Pulmonary artery endothelial cell (primary cell): ENCODE results near the gene TRAP1. TPM values are rescaled to one million over a fixed set of nuclear protein-coding genes. Genes with fewer than 3 reads are reported as not detected.

Experiments
- DNase-seq: peaks from one replicate; pipeline ENCODE4 v3.0.0-alpha.2; 2011; ENCODE audit warnings: low read depth, low spot score
- total RNA-seq: library from RNA; depleted of rRNA; stranded (reverse); fragments of >200 nt; gene quantifications from 2 replicates; pipeline ENCODE4 v1.2.3, GENCODE V29; 2014

The TRAP1 gene
- total RNA-seq, 1 donor from 2014 or later = 183 TPM

DNA sequence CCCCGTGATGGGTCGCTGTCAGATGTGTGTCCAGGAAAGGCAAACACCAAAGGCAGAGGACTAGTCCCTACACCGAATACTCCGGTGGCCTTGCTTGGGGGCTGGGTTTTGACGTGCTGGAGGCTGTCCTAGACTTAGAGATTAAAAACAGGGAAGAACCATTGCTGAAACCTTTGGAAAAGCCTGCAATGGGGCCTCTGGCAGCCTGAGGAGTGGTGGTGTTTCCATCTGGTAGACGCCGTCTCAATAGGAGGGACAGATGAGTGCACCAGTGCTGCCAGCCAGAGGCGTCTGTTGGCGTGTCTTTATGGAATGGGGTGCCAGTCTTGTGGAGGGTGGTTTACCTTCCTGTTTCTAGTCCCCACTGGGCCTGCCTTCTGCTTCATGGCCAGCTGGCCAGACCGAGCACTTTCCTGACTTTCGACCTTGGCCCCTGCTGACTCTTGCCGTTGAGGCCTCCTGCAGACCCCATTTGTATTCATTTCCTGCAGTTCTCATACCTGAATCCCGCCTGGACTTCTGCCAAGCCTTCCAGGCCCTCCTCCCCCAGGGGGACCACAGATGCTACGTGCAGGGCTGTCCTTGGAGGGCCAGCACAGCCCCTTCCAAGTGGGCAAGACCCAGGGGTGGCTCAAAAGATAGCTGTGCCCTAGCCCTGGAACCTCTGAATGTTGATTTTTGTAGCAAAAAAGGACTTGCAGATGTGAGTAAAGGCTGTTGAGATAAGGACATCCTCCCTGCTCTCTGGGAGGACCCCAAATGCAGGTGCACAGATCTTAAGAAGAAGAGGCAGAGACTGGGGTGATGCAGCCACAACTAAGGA, 64.7 kb downstream of the TRAP1 start:
- no peak for DNase-seq

DNA sequence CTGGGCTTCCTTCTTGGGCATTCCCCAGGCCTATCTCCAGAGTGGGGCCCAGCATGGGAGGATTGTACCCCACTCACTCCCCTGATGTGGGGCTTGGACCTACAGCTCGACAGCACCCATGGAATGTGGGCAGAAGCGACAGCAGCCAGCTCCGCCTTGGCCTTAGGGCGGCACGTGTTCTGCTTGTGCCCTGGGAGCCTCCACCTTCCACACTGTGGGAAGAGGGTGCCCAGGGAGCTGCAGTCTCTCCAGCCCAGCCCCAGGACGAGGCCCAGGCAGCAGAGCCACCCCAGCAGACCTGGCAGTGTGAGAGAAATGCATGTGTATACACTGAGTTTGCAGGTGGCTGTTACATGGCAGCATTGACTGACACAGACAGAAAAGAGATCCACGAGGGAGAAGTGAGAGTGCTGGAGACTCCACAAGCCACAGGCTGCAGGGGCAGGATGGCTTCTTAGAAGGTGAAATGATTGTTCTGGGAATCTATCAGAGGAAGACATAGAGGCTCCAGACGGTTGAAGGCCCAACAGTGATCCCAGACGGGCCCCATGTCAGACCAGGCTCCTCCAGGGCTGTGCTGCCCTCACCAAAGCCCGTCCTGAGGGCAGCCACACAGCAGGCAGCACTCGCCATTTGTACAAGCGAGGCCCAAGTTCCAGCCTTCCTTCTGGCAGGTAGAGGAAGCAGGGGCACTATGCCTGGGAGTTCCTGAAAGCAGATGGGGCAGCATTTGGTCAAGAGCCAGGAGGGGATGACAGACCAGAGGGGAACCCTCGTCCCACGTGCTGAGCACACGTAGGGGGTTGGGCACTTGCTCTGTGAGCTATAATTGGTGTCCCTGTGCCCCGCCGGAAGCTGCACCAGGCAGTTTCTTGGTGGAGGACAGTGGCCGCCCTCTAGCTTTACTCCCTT, 65.6 kb downstream of the TRAP1 start:
- no peak for DNase-seq

DNA sequence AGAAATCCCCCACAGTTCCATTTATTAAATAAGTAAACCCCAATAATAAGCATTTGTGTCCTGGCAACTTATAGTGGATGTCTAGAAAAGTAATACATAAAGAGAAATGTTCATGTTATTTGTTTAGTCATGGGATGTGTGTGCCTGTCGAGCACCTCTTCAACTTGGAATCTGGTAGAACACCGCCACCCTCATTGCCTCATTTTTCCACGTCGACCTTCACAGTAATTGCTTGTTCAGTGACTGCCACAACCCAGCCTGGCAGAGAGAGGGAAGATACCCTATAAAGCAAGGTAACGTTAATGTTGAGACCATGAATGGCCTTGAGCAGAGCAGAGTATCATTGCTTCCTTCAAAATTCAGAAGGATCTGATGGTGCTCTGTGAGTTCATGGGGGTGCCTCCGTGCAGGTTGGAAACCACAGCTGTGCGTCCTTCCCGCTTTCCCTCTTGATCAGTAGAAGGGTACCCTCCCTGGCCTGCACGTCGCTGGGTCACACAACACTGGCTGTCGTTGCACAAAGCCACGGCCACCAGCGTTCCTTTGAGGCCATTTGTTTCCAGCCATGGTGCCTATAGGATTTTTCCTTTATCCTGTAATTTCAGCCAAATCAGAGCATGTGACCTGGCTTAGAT, 66.6 kb downstream of the TRAP1 start:
- no peak for DNase-seq

DNA sequence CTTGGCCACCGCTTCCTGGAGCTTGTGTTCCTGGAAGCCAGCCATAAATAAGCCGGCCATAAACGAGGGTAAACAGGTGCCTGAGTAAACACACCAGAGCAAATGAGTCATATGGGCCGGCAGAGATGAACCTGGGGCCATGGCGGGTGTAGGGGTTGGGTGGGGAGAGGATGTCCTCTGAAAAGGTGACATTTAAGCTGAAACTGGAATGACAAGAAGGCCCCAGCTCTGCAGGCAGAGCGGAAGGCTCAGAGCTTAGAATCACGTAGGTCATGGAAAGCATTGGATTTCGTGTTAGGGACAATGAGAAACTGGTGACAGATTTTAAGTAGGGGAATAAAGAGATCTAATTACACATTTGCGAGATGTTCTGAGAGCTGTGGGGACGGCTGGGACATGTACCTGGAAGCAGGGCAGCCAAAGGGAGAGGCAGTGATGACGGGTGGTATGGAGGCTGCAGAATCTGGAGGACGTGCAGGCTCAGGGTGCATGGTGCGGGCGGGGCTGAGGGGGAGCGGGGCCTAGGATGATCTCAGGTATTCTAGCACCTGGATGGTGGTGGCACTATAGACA, 70.9 kb downstream of the TRAP1 start:
- peak; percentile 27 for DNase-seq

DNA sequence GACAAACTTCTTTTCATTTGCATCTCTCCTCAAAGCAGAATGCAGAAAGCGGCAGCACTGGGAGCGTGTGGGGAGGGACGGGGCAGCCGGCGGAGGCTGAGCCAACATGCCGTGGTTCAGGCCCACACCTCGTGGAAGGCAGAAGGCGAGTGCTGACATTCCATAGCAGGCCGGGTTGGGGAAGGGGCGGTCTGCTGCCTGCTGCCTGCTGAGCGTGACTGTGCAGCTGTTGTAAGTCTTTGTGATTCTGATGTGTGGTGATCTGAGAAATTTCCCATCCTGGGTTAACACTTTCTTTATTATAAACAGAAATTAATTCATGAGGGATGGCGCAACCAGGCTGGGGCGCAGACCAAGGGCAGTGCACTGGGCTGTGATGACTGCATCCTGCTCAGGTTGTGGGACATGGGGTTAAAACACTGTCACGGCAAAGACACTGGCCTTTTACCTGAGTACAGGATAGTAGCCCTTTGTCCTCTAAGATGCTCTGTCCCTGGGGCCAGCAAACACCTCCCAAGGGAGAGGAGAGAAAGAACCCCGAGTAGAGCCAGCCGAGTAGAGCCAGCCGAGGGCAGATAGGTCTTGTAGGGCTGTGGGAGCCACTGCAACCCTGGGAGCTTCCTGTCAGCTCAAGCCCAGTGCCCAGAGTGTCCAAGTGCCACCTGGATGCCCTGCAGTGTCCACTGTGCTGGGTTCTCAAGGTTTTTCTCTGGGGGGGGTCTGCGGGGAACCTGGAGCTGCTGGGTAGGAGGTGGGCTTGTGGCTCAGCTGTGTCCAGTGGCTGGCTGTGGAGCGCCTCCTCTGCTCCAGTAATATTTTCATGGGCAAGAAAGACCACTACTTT, 71.6 kb downstream of the TRAP1 start:
- no peak for DNase-seq

DNA sequence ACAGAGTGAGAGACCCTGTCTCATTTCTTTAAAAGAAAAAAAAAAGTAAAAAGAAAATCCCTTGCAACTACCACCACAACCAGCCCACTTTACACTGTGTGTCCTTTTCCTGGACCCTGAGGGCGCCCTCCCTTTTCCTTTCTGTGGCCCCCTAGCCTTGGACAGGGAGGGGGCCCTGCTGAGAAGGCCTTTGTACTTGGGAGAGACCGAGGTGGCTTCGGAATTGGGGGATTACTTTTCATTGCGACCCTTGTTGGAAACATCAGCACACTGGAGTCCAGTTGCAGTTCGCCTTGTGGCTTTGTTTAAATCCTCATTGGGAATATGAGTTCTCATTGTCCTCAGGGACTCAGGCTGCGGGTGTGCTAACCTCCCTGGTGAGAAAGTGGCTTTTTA, 72.2 kb downstream of the TRAP1 start:
- DNase-seq = no peak

DNA sequence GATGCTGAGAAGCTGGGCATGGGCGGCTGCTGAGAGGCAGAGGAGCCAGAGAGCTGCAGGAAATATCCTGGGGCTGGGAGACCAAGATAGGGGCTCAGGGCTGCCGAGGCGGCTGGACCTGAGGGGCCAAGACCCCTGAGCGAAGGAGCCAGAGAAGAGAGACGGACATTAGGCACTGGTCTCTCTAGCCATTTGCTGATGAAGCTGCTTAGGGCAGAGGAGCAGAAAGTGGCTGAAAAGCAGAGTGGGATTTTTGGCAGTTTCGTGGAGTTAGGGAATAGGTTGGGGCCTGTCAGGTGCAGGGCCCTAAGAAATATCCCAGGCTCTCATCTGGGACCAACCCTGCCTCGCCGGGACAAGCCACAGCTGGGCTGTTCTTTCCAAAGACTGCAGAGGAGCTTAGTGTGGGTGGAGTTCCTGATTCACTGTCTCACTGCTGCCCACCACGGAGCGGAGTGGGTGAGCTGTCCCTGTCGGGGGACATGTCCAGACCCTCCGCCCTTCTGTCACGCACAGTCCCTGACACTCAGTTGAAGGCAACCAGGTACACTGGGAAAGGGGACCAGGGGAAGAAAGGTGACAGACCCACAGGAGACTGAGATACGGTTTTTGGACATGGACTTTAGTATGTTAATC, 74.1 kb downstream of the TRAP1 start:
- no peak for DNase-seq

DNA sequence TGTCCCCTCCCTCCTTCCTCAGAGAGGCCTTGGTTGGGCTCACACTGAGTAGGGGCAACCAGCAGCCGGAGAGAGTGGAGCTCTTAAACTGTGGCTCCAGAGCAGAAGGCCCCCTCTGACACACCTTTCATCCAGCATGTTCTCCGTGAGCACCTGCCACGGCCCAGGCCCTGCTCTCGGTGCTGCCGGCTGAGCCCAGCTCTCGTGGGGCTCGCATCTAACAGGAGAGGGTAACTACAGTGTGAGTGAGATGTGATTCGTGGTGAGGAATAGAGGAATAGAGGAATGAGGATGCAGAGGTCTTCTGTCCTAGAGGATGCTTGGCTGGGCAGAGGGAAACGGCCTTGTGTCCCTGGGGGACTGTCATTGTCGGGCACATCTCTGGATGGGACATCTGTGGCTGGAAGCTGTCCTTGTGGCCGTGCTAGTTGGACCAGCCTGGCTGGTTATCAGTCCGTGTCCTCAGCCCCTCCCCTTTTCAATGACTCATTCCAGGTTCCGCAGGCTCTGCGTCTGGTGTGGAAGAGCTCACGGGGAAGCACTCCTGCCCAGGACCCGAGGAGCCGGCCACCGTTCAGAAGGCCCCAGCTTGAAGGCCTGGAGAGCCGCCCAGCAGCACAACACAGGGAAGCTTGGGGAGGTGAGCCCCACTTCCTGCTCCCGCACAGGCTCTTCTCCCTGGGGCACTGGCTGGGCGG, 74.8 kb downstream of the TRAP1 start:
- DNase-seq = no peak

DNA sequence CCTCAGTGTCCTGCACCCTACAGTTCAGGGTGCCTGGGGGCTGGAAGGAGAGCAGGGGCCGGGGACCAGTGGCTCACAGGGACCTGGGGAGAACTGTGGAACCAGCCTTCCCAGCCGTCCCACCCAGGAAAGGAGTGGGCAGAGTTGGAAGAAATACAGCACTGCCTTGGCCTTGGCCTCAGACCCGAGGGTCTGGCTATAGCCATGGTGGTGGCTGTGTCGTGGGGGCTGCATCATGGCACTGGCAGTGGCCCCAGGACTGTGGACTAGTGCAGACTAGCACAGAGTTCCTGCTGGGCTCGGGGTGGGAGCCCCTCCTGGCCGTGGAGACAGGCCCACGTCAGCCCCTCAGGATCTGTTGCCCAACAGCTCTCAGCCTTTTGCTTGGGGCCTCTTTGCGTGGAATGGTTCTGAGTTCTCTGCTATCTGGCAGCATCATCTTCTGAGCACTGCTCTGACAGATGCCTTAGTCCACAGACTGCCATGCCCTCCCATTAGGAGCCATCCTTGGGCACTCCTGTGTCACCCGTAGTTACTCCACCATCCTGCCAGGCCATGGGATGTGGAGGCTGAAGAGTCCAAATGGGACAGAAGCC, 75.4 kb downstream of the TRAP1 start:
- DNase-seq = no peak

DNA sequence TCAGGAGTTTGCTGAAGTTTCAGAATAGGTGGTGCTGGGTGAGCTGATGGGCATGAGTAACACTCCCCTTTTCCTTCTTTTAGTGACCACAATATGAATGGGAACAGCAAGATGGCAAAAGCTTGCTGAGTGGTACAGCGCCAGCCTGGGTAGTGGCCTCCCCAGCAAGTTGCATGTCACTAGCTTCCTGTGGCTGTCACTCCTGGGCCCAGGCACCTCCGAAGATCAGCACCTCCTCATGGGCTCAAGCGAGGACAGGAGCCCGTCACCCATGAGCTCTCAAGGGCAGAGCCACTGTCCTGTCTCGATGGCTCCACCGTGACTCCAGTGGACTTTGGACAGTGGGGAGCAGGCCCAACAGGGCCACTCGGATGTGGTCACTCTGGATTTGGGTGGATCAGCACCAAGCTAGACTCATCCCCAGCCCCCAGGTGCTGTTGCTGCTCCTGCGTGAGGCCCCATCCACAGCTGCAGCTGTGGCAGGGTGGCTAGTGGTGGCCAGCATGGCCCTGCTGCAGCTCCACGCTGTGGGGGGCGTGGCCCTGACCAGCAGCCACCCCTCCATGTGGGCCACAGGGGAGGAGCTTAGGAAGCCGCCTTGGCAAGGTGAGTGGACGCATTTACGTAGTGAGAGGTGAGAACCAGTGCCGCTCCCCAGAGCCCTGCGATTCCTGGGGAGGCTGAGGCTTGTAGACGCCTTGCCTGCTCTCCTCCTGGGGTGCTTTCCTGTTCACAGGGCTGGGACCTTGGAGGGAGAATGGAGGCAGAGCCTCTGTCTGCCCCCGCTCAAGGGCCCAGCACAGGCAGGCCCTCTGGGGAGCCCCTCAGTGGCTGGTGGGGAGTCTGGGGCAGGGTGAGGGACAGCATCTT, 76.5 kb downstream of the TRAP1 start:
- no peak for DNase-seq

DNA sequence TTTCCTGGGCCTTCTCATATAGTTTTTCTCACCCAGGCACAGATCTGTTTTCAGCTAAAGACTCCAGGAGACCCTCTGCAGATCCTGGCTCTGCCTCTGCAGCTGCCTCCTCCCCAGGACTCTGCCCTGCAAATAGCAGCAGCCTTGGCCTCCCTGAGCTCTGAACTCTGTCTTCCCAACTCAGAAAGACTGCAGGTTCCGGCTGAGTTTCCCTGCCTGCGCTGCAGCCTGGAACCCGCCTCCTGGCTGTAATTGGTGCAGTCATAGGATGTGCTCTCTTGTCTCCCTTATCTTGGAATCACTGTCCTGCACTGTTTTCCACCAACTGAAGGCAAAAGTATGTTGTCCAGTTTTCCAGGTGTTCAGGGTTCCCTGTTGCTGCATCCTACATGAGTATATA, 77.1 kb downstream of the TRAP1 start:
- DNase-seq = no peak

DNA sequence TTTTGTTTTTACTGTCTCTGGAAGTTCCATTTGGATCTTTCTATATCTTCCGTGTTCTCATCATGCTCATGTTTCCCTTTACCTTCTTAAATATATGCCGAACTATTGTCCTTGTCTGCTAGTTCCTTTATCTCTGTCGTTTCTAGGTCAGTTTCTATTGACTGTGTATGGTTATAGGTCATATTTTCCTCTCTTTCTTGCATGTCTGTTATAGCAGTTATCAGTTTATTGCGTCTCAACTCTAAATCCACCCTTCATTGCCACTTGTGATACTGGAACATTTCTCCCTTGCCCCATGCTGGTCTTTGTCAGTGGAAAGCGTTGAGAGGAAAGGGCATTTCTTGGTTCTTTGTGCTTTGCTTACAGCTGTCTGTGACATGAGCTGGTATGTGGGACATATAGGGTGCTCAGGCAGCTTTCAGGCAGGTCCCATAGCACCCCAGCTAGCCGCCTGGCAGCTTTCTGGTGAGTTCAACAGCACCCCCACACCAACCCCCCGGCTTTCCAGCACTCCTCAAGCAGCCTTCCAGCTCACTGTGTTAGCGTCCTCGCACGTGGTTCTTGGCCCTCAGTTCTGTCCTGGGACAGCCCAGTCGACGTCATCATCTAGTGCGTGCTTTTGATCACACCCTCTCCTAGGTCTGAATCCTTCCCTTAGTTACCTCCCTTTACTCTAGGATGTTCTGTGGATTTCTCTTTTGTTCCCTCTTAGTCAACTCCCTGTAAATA, 78.2 kb downstream of the TRAP1 start:
- DNase-seq = no peak

DNA sequence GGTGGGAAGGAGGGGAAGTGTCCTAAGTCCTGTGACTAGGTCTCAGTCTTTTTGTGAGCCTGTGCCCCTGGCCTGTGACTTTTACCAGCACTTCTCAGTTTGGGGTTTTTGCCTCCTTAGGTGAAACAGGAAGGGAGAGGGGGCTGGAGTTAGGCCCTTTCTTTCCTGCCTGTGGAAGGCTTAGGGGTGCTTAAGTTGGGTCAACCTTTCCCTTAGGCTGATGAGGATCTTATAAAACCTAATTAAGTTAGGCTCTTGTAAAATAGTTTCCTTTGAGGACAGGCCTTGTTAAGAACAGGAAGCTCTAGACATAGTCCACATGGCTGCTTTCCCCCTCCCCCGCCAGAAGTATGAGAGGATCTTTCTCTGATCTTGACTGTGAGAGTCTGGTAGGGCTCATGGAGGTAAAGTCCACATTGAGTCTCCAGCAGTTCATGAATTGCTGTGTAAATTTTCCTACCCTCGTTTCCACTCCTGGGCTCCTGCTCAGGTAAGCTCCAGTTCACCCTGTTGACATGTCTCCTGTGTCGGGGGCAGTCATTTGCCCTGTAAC, 79.9 kb downstream of the TRAP1 start:
- DNase-seq = no peak

DNA sequence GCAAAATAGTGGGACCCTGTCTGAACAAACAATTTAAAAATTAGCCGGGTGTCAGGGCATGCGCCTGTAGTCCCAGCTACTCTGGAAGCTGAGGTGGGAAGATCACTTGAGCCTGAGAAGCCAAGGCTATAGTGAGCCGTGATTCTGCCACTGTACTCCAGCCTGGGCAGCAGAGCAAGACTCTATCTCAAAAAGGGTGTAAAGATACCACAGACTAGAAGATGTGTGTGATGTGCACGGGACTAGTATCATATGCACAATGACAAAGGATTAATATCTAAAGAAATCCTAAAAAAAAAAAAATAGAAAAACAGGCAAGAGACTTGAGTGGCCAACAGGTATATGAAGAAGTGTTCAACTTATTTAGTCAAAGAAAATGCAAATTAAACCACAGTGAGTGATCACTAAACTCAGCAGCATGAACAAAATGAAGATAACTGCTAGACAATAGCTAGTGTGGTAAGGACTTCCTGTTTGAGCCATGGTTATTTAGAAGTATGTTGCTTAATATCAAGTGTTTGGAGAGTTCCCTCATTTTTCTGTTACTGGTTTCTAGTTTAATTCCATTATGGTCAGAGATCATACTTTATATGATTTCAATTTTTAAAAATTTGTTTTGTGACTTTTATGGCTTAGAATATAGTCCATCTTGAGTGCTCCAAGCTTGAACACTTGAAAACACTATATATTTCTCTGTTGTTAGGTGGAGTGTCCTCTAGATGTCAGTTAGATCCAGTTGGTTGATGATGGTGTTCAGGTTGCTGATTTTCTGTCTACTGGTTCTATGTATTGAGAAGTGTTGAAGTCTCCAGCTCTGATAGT, 91.2 kb downstream of the TRAP1 start:
- DNase-seq = no peak

DNA sequence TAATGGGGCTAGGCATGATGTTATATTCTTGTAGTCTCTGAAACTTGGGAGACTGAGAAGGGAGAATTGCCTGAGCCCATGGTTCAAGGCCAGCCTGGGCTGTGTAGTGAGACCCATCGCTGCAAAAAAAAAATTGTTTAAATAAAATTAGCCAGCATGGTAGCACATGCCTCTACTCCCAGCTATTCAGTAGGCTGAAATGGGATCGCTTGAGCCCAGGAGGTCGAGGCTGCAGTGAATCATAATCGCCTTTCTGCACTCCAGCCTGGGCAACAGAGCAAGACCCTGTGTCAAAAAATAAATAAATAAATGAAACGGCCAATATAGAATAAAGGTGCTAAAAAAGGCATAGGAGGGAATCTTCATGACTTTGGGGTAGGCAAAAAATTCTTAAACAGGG, 92.0 kb downstream of the TRAP1 start:
- no peak for DNase-seq

DNA sequence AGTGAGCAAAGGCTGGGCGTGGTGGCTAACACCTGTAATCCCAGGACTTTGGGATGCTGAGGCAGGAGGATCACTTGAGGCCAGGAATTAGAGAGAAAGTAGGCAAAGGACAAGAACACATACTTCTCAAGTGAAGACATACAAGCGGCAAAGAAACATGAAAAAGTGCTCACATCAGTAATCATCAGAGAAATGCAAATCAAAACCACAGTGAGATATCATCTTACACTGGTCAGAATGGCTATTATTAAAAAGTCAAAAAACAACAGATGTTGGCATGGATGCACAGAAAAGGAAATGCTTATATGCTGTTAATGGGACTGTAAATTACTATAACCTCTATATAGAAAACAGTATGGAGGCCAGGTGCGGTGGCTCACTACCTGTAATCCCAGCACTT, 93.7 kb downstream of the TRAP1 start:
- DNase-seq = no peak

DNA sequence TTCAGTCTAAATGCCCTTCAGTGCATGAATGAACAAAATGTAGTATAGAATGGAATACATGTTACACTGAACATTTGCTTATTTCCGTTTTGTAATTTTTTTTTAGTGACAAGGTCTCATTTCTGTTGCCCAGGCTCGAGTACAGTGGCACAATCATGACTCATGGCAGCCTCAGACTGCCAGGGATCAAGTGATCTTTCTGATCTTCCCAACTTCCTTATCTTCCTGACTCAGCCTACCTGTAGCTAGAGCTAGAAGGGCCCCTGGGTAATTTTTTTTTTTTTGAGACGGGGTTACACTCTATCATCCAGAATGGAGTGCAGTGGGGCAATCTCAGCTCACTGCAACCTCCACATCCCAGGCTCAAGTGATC, 98.6 kb downstream of the TRAP1 start:
- DNase-seq = no peak
